Activated CD8-positive, alpha-beta T cell treated with anti-CD3 and anti-CD28 coated beads for 36 hours (primary cell): Measurements from ENCODE around the gene NFATC3. TPM values are rescaled to one million over a fixed set of nuclear protein-coding genes. Genes with fewer than 3 reads are reported as not detected.
A peak's percentile ranks its signal among the peaks of the same experiment; 100 is the strongest.

Experiments
- ATAC-seq: fragments of 200-7000 bp; cut with Tn5 transposase; one replicate; pipeline ENCODE4 v1.10.0; 2021; ENCODE audit warnings: mild to moderate bottlenecking, moderate library complexity
- CTCF ChIA-PET: fragments of 350-600 bp; sonication (Branson Sonifier 250); formaldehyde crosslinking; loops from one replicate; lab custom pipeline; 2021; ENCODE audit warnings: antibody characterized with exemption; lab: Charles Lee
- POLR2A ChIA-PET: fragments of 350-600 bp; sonication (Branson Sonifier 250); formaldehyde crosslinking; loops from one replicate; lab custom pipeline; 2021; ENCODE audit warnings: antibody characterized with exemption; lab: Charles Lee
- DNase-seq: peaks from one replicate; pipeline ENCODE4 v3.0.0-alpha.2; 2020
- H3K27ac Mint-ChIP-seq: one replicate; pipeline ENCODE4 v1.8.0; 2021; ENCODE audit warnings: mild to moderate bottlenecking, mixed read lengths
- H3K27me3 Mint-ChIP-seq: one replicate; pipeline ENCODE4 v1.8.0; 2021; ENCODE audit warnings: mixed read lengths
- H3K36me3 Mint-ChIP-seq: one replicate; pipeline ENCODE4 v1.8.0; 2021; ENCODE audit warnings: low read depth, mixed read lengths
- H3K4me1 Mint-ChIP-seq: one replicate; pipeline ENCODE4 v1.8.0; 2021; ENCODE audit warnings: low read depth, mixed read lengths
- H3K4me3 Mint-ChIP-seq: one replicate; pipeline ENCODE4 v1.8.0; 2021; ENCODE audit warnings: mild to moderate bottlenecking, moderate library complexity, mixed read lengths
- H3K9me3 Mint-ChIP-seq: one replicate; pipeline ENCODE4 v1.8.0; 2021; ENCODE audit warnings: mixed read lengths
- intact Hi-C: fragments of 100-400 bp; cut with micrococcal nuclease; formaldehyde crosslinking; loops from one replicate; pipeline ENCODE4 v1.10.0; 2022
- total RNA-seq, 2 experiments: library from RNA; stranded (reverse); gene quantifications; one replicate each; pipeline ENCODE4 v1.2.3, GENCODE V29; 2021
- TF ChIP-seq, protein P1 (sequence below): fragments of 200-600 bp; IDR thresholded peaks from one replicate; pipeline ENCODE4 v1.8.0; 2022; ENCODE audit warnings: antibody characterized with exemption, mild to moderate bottlenecking

The NFATC3 gene
- total RNA-seq, 2 experiments from 2014 or later = 102 to 104 TPM

DNA sequence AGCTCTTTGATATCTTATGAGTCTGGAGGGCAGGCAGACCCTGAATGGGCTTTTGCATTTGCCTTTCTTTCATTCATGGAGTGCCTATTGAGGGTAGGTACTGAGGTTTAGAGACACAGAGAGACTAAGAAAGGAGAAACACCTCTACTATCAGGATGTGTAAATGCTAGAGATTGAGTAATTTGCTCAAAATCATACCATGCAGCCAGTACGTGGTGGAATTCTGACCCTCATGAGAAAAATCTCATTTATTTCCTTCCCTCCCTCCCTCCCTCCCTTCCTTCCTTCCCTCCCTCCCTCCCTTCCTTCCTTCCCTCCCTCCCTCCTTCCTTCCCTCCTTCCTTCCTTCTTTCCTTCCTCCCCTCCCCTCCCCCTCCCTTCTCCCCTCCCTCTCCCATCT is 18.4 kb upstream of the NFATC3 start:
- POLR2A ChIA-PET = no interaction called here
- peaks cover 55% of the 10 kb centered on the region for H3K36me3 Mint-ChIP-seq
- CTCF ChIA-PET = interaction anchor here (0.9 to 4.0 kb wide), 4 partner anchors 9 to 44 kb away, joined by 4 to 38 read pairs (median 12); partner anchors contain the start of genes DDX28, DUS2 and NFATC3
- H3K27me3 Mint-ChIP-seq = no peaks in the 10 kb centered on the region
- no peaks in the 10 kb centered on the region for H3K9me3 Mint-ChIP-seq
- H3K4me1 Mint-ChIP-seq = peaks cover 63% of the 10 kb centered on the region
- H3K27ac Mint-ChIP-seq = peak overlapping the region; percentile 49
- no peak for DNase-seq
- TF ChIP-seq, protein P1, sequence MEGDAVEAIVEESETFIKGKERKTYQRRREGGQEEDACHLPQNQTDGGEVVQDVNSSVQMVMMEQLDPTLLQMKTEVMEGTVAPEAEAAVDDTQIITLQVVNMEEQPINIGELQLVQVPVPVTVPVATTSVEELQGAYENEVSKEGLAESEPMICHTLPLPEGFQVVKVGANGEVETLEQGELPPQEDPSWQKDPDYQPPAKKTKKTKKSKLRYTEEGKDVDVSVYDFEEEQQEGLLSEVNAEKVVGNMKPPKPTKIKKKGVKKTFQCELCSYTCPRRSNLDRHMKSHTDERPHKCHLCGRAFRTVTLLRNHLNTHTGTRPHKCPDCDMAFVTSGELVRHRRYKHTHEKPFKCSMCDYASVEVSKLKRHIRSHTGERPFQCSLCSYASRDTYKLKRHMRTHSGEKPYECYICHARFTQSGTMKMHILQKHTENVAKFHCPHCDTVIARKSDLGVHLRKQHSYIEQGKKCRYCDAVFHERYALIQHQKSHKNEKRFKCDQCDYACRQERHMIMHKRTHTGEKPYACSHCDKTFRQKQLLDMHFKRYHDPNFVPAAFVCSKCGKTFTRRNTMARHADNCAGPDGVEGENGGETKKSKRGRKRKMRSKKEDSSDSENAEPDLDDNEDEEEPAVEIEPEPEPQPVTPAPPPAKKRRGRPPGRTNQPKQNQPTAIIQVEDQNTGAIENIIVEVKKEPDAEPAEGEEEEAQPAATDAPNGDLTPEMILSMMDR = no peak
- intact Hi-C loops = no loop called here
- no peak overlapping the region for H3K4me3 Mint-ChIP-seq
- ATAC-seq = no peak

DNA sequence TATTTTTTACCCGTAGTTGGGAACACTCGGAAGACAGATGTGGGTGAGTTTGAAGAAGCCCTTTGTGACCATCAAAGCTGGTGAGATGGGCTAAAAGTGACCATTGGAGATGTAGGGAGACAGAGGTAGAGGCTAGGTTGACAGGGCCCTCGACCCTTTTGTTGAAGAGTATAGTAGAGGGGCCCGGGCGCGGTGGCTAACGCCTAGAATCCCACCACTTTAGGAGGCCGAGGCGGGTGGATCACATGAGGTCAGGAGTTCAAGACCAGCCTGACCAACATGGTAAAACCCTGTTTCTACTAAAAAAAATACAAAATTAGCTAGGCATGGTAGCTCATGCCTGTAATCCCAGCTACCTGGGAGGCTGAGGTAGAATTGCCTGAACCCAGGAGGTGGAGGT is 16.2 kb upstream of the NFATC3 start:
- Mint-ChIP-seq H3K4me3 (no peak overlapping the region), H3K4me1 (peaks cover 58% of the 10 kb centered on the region), H3K27ac (peak overlapping the region; percentile 55), H3K36me3 (peaks cover 61% of the 10 kb centered on the region), H3K9me3 (no peaks in the 10 kb centered on the region), H3K27me3 (no peaks in the 10 kb centered on the region)
- ChIA-PET POLR2A (interaction anchor here (0.6 to 4.5 kb wide), 3 partner anchors 11 to 31 kb away, joined by 7 to 16 read pairs (median 9); partner anchors contain the start of gene NFATC3), CTCF (interaction anchor here (1.1 to 3.1 kb wide), 7 partner anchors 11 to 159 kb away, joined by 3 to 10 read pairs (median 5); partner anchors contain the start of gene NFATC3)
- ATAC-seq = no peak
- TF ChIP-seq, protein P1 = no peak
- no peak for DNase-seq
- intact Hi-C loops = no loop called here

DNA sequence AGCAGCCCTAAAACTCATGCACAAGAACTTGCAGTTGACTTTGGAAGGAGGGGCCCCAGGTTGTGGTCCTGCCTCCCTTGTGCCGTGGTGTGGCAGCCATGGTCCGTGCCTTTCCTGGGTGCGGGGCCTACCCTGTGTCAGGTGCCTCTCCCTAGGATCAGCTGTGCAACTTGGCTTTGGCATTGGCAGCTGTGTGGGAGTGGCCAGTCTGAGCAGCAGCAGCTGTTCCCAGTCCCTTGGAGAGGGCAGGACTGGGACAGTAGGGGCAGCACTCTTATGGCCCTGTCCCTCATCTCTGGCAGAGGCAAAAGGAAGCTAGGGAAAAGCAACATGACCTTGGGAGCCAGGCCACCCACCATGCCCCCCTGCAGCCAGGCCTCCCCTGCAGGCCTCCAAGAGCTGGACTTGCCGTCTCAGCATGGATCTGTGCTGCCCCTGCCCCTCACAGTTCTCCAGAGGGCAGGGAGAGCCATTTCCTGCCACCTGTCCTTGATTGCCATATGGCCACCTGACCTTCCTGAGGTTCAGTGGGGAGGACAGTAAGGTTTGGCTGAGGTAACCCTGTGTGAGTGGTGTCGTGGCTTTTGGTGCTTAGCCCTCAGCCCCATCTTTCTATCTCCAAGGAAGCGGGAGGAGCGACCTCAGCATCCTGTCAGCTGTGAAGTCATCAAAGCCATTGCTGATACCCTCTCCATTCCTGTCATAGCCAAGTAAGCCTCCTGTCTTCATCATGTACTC is 15.5 kb upstream of the NFATC3 start:
- Mint-ChIP-seq H3K27ac (peak overlapping the region; percentile 86), H3K36me3 (peaks cover 63% of the 10 kb centered on the region), H3K27me3 (no peaks in the 10 kb centered on the region), H3K4me1 (peaks cover 59% of the 10 kb centered on the region), H3K4me3 (no peak overlapping the region), H3K9me3 (no peaks in the 10 kb centered on the region)
- ChIA-PET POLR2A (interaction anchor here (0.5 to 4.5 kb wide), 6 partner anchors 9 to 225 kb away, joined by 3 to 16 read pairs (median 6); partner anchors contain the start of gene NFATC3), CTCF (interaction anchor here (1.1 to 3.1 kb wide), 8 partner anchors 10 to 159 kb away, joined by 3 to 10 read pairs (median 4); partner anchors contain the start of gene NFATC3)
- intact Hi-C loops = no loop called here
- DNase-seq (peak; percentile 64), ATAC-seq (peak; percentile 37)
- TF ChIP-seq, protein P1 = no peak

DNA sequence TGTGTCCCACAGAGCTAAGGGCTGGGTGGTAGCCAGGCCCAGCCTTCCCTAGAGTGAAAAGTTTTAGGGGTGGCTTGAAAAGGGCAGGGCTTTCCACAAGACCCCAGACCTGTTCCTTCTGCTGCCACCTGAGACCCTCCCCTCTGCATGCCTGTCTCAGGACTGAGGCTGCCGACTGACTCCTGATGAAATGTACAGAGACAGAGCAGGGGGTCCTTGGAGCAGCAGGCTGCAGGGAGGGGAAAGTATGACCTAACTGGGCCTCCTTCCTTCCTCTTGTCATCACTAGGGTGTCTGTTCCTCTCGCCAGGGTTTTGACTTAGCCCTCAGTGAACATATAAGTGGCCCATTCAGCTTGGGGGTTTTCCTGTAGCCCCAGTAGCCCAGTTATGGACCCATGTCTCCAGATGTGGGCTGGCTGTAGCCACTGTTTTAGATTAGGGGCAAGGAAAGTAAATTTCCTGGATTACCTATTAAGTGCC is 14.9 kb upstream of the NFATC3 start:
- no peak overlapping the region for H3K4me3 Mint-ChIP-seq
- H3K27ac Mint-ChIP-seq = peak overlapping the region; percentile 86
- ChIA-PET CTCF (interaction anchor here (0.9 to 3.1 kb wide), 6 partner anchors 14 to 47 kb away, joined by 3 to 10 read pairs (median 5); partner anchors contain the start of gene NFATC3), POLR2A (interaction anchor here (0.5 to 4.5 kb wide), 6 partner anchors 9 to 224 kb away, joined by 3 to 16 read pairs (median 4); partner anchors contain the start of gene NFATC3)
- peaks cover 61% of the 10 kb centered on the region for H3K4me1 Mint-ChIP-seq
- H3K27me3 Mint-ChIP-seq = no peaks in the 10 kb centered on the region
- ATAC-seq = peak; percentile 40
- peaks cover 67% of the 10 kb centered on the region for H3K36me3 Mint-ChIP-seq
- DNase-seq = peak; percentile 30
- TF ChIP-seq, protein P1 = no peak
- no peaks in the 10 kb centered on the region for H3K9me3 Mint-ChIP-seq
- intact Hi-C loops = no loop called here
